Measurements from ENCODE around the gene FAM240A. TPM values are rescaled to one million over a fixed set of nuclear protein-coding genes. Genes with fewer than 3 reads are reported as not detected.
A peak's percentile ranks its signal among the peaks of the same experiment; 100 is the strongest.

FAM240A gene
- total RNA-seq, 4 donors from 2014 or later, result 0.18 TPM; not detected in 3

- intact Hi-C loops (cut with DNase I; ENCODE audit: low total_unique reads), result no loop called here
- in situ Hi-C loops (cut with MboI; ENCODE audit: low sequenced_read_pairs in 4 of 4), result no loop called here
Observed at GRCh38 chr3:46656778-46657556, 44.6 kb downstream of the FAM240A start.

GRCh38 chr3:46659285-46659684 lies 47.0 kb downstream of the FAM240A start:
- intact Hi-C loops (cut with DNase I; ENCODE audit: low total_unique reads) (no loop called here), in situ Hi-C loops (cut with MboI; ENCODE audit: low sequenced_read_pairs in 4 of 4) (no loop called here)
- no peak for TF ChIP-seq POLR2A (IDR thresholded peaks at IDR 0.05)
- no peak for TF ChIP-seq CTCF (IDR thresholded peaks at IDR 0.05 in 4 of 5, conservative IDR thresholded peaks at IDR 0.05 in 1 of 5)
- ATAC-seq (no peak), DNase-seq (no peak)
- no peaks in the 10 kb centered on the region for H3K9me3 ChIP-seq
- H3K27me3 ChIP-seq, result no peaks in the 10 kb centered on the region
- no peaks in the 10 kb centered on the region for H3K36me3 ChIP-seq
- H3K4me3 ChIP-seq, result no peak overlapping the region
- H3K27ac ChIP-seq, result no peak overlapping the region
- H3K4me1 ChIP-seq, result peaks cover 7 to 24% of the 10 kb centered on the region in 2 donors

More at GRCh38 chr3:46656778-46657556, 44.6 kb downstream of the FAM240A start:
- TF ChIP-seq CTCF (IDR thresholded peaks at IDR 0.05 in 4 of 5, conservative IDR thresholded peaks at IDR 0.05 in 1 of 5), result no peak
- no peak for TF ChIP-seq POLR2A (IDR thresholded peaks at IDR 0.05)
- no peak for ATAC-seq
- Histone ChIP-seq H3K27me3 (no peaks in the 10 kb centered on the region), H3K9me3 (no peaks in the 10 kb centered on the region), H3K27ac (no peak overlapping the region), H3K4me3 (no peak overlapping the region), H3K36me3 (no peaks in the 10 kb centered on the region), H3K4me1 (peaks cover 5 to 7% of the 10 kb centered on the region in 2 donors)
- no peak for DNase-seq

DNA sequence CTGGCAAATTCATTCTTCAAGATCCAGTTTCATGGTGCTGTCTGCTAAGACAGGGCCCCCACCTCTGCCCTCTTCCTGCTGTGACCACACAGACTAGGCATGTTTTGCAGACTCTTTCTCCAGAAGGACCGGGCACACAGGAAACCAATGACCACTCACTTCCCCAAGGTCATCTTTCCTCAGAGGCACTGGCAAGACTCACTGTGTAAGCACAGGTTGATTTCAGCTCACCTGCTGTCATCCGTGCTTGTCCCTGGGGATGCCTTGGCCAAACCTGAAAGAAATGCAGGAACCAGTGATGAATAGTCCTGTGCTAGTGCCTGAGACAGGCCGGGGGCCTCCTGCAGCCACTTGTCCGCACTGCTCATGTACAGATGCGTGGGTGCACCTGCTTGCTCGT lies 47.7 kb downstream of the FAM240A start:
- no peak for ATAC-seq
- DNase-seq, result no peak
- H3K27me3 ChIP-seq, result no peaks in the 10 kb centered on the region
- no peak overlapping the region for H3K27ac ChIP-seq
- intact Hi-C loops (cut with DNase I; ENCODE audit: low total_unique reads), result no loop called here
- TF ChIP-seq POLR2A (IDR thresholded peaks at IDR 0.05) (no peak), CTCF (IDR thresholded peaks at IDR 0.05 in 4 of 5, conservative IDR thresholded peaks at IDR 0.05 in 1 of 5) (no peak)
- no peaks in the 10 kb centered on the region for H3K9me3 ChIP-seq
- H3K4me3 ChIP-seq, result no peak overlapping the region
- H3K36me3 ChIP-seq, result no peaks in the 10 kb centered on the region
- in situ Hi-C loops (cut with MboI; ENCODE audit: low sequenced_read_pairs in 4 of 4), result no loop called here
- peaks cover 7 to 27% of the 10 kb centered on the region in 2 donors for H3K4me1 ChIP-seq

GRCh38 chr3:46660543-46661523 lies 48.5 kb downstream of the FAM240A start:
- DNase-seq (no peak), ATAC-seq (peak in 1 of 2 donors; percentile 25)
- Histone ChIP-seq H3K4me3 (no peak overlapping the region), H3K36me3 (no peaks in the 10 kb centered on the region), H3K27me3 (no peaks in the 10 kb centered on the region), H3K9me3 (no peaks in the 10 kb centered on the region), H3K4me1 (peaks cover 7 to 27% of the 10 kb centered on the region in 2 donors), H3K27ac (no peak overlapping the region)
- TF ChIP-seq CTCF (IDR thresholded peaks at IDR 0.05 in 4 of 5, conservative IDR thresholded peaks at IDR 0.05 in 1 of 5) (no peak), POLR2A (IDR thresholded peaks at IDR 0.05) (no peak)
- in situ Hi-C loops (cut with MboI; ENCODE audit: low sequenced_read_pairs in 4 of 4) (no loop called here), intact Hi-C loops (cut with DNase I; ENCODE audit: low total_unique reads) (no loop called here)

Measured in gastrocnemius medialis (tissue), 4 donors.